ENCODE results near the gene ELP5. TPM values are rescaled to one million over a fixed set of nuclear protein-coding genes. Genes with fewer than 3 reads are reported as not detected.

ELP5 gene
- total RNA-seq, 1 donor from 2014 or later = 38.2 TPM

DNA sequence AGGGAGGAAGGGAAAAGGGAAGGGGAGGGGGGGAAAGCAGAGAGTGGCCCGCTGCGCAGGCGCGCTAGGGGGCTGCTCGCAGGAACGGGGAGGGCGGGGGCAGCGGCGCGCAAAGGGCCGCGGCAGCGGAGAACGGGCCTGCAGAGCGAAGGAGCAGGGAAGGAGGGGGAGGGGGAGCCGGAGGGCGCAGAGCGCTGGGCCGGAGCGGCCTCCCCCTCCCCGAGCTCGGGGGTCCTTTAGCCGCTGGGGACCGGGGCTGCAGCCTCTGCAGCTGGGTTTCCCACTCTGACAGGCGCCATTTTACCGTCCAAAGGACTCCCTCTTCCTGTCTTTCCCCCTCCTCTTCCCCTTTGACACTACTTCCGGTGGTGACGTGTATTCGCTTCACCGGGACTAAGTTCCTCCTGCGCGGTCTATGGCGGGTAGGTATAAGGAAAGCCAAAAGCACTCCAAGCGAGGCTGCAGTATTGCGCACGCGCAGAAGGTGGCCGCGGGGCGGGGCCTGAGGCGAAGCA lies 297 bp upstream of the ELP5 start, which contains the start of gene CTDNEP1:
CTDNEP1 (minus strand) TSS at position 74 of the 515 bp plus-strand sequence. CDS start 438 bp downstream, outside the sequence.
- DNase-seq (ENCODE audit: low read depth, low spot score) = peak; percentile 98

DNA sequence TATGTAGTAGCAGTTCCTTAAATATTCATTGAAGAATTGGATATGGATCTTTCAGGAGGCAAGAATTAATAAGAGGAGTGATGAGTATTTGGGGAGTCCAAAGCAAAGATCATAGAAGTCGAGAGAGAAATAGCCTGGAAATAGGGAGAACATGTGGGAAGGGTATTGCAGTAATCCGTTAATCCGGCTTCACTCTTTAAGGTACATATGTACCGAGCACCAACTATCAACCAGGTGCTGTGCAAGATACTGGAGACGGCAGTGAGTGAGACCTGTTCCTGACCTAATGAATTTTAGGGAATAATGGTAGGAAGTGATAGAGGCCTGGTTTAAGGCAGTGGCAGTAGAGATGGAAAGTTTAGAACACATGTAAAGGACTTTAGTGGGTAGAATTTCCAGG lies 1.1 kb downstream of the ELP5 start:
- no peak for DNase-seq (ENCODE audit: low read depth, low spot score)

DNA sequence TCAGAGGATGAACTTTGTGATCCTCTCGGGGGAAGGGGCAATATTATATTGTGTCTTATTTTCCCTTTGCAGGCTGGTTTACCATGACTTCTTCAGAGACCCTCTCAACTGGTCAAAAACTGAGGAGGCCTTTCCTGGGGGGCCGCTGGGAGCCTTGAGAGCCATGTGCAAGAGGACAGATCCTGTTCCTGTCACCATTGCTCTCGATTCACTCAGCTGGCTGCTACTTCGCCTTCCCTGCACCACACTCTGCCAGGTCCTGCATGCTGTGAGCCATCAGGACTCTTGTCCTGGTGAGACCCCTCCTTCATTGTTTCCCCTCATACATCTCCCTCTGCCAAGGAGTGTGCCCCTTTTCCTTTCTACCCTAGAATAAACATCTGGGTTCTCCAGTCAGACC lies 2.5 kb downstream of the ELP5 start:
- no peak for DNase-seq (ENCODE audit: low read depth, low spot score)

DNA sequence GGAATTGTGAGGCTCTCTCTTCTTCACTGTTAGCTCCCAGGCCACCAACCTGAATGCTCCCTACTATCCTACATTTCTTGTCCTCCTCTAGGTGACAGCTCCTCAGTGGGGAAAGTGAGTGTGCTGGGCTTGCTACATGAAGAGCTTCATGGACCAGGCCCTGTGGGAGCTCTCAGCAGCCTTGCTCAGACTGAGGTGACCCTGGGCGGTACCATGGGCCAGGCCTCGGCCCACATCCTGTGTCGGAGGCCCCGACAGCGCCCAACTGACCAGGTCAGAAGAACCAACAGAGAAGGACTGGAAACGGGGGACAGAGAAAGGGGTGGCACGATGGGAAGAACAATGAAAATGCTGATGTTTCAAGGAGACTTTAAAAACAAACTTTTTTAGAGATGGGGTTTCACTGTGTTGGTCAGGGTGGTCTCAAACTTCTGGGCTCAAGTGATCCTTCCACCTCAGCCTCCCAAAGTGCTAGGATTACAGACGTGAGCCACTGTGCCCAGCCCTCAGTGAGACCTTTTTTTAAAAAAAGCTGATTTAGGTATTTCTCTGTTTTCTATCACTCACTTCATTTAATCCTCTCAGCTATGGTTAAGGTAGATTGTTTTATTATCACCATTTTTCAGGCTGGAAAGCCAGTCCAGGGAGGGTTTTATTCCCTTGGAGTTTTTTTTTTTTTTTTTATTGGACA lies 4.9 kb downstream of the ELP5 start:
- no peak for DNase-seq (ENCODE audit: low read depth, low spot score)

DNA sequence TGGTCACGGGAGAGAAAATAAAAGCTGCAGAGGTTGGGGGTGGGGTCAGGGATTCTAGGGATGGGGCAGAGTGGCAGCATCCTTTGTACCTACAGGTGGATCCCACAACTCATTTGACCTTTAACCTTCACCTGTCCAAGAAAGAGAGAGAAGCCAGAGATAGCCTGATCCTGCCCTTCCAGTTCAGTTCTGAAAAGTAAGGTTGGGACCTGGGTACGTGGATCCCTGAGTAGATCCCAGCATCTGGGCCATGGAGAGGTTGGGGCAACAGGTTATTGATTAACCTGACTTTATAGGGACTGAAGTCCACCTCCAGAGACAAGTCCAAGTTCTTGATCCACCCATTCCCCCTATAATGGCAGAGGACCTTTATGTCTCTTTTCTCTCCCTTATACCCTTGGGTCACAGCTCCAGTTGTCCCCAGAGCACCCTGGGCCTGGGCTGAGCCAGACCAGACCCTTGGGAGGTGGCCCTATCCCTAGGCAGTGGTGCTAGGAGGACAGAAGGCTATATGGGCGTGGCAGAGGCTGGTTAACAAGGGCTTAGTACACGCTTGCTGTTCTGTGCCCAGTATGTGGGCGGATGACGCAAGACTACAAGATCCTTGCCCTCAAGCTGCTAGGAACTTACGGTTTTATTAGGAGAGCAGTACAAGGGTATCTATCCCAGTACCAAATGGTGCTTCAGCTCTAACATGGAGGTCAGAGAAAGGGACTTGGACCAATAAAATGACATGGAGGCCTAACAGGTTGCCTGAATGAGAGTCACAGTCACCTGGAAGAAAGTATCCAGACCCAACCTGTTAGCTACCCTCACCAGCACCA lies 6.9 kb downstream of the ELP5 start:
- no peak for DNase-seq (ENCODE audit: low read depth, low spot score)

DNA sequence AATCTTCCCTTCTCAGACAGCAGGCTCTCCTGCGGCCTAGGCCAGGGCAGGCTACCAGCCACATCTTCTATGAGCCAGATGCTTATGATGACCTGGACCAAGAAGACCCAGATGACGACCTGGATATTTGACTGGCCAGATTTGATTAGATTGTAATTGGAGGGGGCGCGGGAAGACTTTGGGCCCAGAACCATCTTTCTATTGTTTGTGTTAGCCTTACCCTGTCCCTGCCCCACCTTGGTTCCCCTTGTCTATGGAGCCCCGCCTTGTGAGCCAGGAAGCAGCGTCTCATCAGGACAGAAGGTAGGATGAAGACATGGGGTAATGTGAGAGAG lies 7.5 kb downstream of the ELP5 start:
- no peak for DNase-seq (ENCODE audit: low read depth, low spot score)

DNA sequence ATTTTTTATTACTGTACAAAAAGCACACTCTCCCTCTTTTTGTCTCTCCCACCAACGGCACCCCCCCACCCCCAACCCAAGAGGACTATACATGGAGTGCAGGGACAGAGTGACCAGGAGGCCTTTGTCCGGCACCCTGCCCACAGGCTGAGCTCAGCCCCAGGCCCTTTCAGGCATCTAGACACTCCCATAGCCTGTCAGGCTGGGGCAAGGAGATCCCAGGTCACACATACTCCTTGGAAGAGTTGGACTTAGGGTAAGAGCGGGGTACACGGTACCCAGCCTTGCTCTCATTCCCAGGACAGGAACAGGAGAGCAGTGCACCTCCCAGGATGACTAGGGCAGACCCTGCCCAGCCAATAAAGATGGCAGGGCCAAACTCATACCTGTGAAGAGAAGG lies 8.1 kb downstream of the ELP5 start:
- no peak for DNase-seq (ENCODE audit: low read depth, low spot score)

DNA sequence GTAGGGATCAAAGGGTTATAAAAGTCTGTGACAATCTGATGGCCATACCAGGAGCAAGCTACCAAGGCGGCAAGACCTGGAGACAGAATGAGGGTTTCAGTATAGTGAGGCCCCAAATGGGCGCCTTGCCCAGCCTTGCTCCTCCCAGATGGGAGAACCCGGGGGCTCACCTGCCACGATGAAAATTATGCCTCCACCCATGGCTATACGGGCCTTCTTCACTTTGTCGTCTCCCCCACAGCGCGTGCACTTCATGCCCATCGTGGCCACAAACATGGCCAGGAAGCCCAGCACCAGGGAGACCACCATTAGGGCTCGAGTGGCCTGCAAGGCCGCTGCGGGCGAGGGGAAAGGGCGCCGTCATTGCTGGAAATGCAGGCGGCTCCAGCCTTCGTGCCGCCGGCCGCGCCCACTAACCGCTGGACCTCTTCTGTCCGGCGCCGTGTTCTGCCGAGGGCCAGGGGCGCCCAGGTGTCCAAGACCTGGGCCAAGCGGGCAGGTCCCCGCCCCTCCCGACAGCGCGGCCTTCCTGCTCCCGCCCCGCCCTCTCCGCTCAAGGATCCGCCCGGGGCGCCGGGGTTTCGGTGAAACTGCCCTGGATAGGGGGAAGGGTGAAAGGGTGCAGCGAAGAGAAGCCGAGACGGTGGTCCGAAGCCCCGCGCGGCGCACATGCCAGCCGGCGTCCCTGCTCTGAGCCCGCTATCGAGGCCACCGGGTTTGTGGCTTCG lies 8.8 kb downstream of the ELP5 start:
- DNase-seq (ENCODE audit: low read depth, low spot score) = no peak

DNA sequence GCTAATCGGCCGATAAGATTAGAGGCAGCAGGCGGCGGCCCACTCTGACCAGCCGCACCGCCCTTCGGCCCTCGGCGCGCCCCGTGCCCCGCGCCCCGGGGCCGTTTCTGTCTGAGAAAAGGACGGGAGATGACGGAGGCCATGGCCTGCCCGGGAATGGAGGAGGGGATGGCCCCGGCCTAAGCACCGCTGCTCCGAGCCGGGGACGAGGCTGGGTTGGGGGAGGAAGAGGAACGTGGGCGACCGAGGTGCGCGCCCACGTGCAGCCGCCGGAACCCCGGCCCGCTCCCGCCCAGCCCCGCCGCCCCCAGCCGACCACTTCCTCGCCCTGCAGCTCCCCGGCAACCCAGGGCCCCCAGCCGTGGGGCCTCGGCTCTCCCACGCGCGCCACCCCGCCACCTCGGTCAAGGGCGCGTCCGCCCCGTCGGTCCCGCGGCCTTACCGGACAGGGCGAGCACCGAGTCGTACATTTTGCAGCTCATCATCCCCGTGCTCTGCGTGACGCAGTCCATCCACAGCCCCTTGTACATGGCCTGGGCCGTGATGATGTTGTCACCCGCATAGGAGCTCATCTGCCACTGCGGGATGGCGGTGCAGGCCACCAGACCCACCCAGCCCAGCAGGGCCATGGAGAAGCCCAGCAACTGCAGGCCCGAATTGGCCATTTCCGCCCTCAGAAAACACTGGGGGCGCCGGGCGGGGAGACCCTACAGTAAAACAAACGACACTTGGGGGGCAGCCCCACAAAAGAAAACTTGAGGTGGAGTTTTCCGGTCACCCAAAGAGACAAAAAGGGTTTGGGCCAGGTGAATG lies 9.6 kb downstream of the ELP5 start:
- DNase-seq (ENCODE audit: low read depth, low spot score) = no peak

DNA sequence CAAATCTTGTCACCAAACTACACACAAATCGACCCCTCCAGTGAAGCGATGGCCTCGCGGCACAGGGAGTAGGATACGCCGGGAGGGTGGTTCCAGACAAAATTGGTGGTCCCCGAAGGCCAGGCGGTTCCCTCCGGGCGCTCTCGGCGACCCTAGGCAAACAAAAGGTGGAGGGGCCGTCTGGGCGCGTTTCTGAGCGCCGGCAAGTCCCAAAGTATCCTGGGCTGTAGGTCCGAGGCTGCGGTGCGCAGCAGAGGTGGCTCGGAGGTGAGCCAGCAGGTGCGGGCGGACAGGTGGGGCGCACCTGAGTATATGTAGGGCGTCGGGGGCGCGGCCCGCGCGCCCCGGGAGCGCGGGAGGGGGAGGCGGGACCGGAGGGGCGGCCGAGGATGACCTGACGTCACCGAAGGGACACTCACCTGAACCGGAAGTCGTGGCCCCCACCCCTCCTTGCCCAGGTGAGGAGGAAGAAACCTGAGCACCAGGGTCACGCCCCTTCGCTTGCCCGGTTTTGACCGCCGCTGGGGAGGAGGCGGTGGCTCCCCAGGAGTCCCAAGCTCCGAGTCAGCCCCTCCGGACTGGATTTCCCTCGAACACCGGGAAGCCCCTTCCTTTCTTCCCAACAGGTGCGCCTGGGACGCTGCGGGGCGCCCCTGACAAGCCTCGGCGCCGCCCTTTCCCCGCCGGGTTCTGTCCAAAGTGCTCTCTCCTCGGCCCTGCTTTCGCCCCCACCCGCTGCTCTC lies 10.3 kb downstream of the ELP5 start, which contains the start of gene CLDN7:
CLDN7 (minus strand) TSS at position 287 of the 743 bp plus-strand sequence. CDS start 435 bp downstream, outside the sequence.
- no peak for DNase-seq (ENCODE audit: low read depth, low spot score)

DNA sequence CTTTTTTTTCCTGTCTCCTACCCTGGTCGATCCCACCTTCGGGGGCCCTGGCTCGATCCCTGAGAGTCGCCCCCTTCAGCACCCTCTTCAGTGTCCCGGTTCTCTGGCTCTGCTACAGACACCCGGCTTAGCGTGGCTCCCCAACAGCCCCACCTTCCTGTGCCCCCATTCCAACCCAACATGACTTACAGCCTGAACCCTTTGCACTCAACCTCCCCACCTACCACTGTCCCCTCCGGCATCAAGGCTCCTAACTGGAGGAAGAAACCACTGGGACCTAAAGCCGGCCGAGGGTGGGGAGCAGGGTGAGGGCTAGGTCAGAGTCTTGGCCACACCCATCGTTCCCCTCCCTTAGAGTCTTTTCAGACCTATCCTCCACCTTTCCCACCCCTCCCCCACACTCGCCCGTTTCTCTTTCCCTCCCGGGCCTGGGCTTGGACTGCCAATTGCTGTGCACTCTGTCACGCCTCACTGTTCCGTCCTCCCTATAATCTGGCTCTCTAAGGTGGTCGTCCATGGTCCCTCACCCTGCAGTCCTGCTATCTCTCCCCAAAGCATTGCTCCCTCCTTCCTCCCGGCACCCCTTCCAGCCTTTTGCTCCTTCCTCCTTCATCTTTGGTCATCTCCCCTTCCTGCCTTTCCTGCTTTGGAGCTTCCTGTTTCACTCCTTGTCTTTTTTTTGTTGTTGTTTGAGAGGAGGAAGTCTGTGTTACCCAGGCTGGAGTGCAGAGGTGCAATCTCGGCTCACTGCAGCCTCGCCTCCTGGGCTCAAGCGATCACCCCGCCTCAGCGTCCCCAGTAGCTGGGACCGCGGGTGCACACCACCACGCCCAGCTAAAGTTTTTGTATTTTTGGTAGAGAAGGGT lies 11.2 kb downstream of the ELP5 start:
- no peak for DNase-seq (ENCODE audit: low read depth, low spot score)

DNA sequence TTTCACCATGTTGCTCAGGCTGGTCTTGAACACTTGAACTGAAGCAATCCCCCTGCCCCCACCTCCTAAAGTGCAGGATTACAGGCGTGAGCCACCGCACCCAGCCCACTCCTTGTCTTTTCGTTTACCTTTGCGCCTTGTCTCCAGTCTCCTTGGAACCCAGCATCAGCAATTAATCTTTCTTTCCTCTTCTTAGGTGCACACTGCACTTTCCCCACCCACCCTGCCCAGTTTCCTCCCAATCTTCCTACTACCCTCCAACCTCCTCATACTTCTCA lies 11.7 kb downstream of the ELP5 start:
- no peak for DNase-seq (ENCODE audit: low read depth, low spot score)

DNA sequence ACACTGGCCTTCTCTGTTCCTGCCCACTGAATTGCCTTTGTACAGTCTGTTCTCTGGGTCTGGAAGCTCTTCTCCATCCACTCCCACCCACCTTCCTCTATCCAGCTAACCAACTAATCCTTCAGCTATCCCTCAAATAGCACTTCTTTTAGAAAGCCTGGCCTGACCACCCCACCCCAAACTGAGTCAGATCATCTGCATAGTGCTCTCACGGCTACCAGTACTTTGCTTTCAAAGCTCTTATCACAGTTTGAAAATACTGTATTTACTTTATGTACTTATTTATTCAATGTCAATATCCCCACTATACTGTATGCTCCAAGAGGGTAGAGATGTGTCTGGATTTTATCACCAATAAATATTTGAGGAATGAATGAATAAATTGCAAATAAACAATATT lies 14.8 kb downstream of the ELP5 start:
- DNase-seq (ENCODE audit: low read depth, low spot score) = no peak

DNA sequence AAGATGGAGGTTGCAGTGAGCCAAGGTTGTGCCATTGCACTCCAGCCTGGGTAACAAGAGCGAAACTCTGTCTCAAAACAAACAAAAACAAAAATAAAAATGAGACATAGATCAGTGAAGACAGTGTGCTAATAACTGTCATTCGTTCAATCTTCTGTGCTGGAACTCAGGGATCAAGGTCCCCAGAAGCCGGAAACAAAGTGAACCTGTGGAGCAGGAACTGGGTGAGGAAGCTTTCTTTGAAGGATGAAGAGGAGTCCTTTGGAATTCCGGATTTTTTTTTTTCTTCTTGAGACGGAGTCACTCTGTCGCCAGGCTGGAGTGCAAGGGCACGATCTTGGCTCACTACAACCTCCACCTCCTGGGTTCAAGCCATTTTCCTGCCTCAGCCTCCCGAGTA lies 27.4 kb downstream of the ELP5 start:
- DNase-seq (ENCODE audit: low read depth, low spot score) = no peak

DNA sequence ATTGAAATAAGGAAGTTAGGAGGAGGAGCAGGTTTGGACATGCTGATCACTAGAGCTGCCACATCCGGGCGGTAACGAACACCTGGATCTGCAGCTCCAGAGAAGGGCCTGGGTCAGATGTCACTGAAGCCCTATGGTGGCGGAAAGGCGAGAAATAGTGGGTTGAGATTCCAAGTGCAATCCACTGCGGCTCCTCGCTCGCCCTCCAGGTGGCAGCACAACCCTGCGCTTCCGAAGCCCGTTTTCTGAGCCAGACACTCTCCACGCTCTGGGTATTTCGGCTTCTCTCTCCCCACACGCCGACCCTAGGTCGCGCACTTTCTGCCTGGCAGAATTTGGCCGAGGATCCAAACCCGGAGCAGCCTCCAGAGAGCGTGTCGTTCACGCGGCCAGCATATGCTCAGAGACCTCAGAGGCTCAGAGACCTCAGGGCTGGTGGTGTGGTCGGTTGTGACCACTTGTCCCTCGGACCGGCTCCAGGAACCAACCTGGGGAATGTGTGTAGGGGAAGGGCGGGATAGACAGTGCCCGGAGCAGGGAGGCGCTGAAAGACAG lies 28.6 kb downstream of the ELP5 start:
- peak; percentile 32 for DNase-seq (ENCODE audit: low read depth, low spot score)

DNA sequence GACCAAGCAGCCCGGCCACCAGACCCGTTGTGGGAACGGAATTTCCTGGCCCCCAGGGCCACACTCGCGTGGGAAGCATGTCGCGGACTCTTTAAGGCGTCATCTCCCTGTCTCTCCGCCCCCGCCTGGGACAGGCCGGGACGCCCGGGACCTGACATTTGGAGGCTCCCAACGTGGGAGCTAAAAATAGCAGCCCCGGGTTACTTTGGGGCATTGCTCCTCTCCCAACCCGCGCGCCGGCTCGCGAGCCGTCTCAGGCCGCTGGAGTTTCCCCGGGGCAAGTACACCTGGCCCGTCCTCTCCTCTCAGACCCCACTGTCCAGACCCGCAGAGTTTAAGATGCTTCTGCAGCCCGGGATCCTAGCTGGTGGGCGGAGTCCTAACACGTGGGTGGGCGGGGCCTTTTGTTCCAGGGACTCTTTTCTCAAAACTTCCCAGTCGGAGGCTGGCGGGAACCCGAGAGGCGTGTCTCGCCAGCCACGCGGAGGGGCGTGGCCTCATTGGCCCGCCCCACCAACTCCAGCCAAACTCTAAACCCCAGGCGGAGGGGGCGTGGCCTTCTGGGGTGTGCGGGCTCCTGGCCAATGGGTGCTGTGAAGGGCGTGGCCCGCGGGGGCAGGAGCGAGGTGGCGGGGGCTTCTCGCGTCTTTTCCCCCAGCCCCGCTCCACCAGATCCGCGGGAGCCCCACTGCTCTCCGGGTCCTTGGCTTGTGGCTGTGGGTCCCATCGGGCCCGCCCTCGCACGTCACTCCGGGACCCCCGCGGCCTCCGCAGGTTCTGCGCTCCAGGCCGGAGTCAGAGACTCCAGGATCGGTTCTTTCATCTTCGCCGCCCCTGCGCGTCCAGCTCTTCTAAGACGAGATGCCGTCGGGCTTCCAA lies 29.3 kb downstream of the ELP5 start, which contains the start of gene SLC2A4:
SLC2A4 (plus strand) TSS at position 645 of the 879 bp plus-strand sequence; CDS start at position 862, 217 bp downstream.
- peak; percentile 71 for DNase-seq (ENCODE audit: low read depth, low spot score)

DNA sequence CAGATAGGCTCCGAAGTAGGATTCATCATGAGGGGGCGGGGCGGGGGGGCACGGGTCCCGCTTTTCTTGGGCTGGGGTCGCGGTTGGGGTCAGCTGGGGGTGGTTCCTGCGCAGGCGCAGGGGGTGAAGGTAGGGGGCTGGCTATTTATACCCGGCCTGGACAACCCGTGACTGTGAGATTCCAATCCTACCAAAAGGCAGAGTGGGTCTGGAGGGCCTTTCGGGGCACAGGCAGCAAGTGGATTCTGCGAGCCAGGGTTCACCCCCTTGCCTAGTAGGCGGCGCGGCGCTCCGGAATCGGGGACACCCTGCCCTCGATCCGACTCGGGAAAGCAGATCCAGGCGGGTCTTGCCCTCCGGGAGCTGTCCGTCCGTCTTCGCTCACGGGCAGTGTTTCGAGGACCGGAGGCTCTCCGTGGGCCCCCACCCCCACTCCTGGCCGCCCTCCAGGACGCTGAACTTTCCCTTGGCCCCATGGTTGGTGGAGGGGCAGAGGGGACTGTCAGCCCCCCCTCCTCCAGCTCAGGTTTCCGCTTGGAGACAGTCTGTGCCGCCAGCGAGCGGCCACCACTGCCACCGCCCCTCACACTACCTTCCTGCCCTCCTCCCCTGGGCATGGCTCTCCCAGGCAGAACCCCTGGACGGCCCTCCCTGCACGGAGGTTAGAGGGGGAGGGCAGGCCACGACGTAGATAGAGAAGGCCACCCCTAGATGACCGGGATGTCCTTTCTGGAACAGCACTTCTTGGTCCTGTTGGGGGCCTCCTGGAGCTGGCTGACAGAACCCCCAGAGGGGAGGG lies 30.1 kb downstream of the ELP5 start:
- no peak for DNase-seq (ENCODE audit: low read depth, low spot score)

Measured in pulmonary artery endothelial cell (primary cell).